Activated naive CD8-positive, alpha-beta T cell treated with anti-CD3 and anti-CD28 coated beads, Interleukin-2, amount 10 ng/mL, durations not matched to agents 7 days and 5 days (primary cell): ENCODE measurements around the gene ZNF516. TPM values are rescaled to one million over a fixed set of nuclear protein-coding genes. Genes with fewer than 3 reads are reported as not detected.

Experiments
- ATAC-seq: fragments of 150-1000 bp; cut with Tn5 transposase; one replicate; pipeline ENCODE4 v1.10.0; 2021; ENCODE audit warnings: low read depth, moderate library complexity
- POLR2A ChIA-PET: fragments of 350-600 bp; sonication (Branson Sonifier 250); formaldehyde crosslinking; loops from one replicate; lab custom pipeline; 2021; ENCODE audit warnings: antibody characterized with exemption; lab: Charles Lee
- DNase-seq: peaks from one replicate; pipeline ENCODE4 v3.0.0; 2021
- H3K27ac Mint-ChIP-seq: one replicate; pipeline ENCODE4 v1.8.0; 2022; ENCODE audit warnings: mild to moderate bottlenecking, mixed read lengths
- H3K27me3 Mint-ChIP-seq: one replicate; pipeline ENCODE4 v1.8.0; 2022; ENCODE audit warnings: mild to moderate bottlenecking, moderate library complexity, mixed read lengths
- H3K36me3 Mint-ChIP-seq: one replicate; pipeline ENCODE4 v1.8.0; 2021; ENCODE audit warnings: mild to moderate bottlenecking, mixed read lengths
- H3K4me1 Mint-ChIP-seq: one replicate; pipeline ENCODE4 v1.8.0; 2021; ENCODE audit warnings: mixed read lengths
- H3K4me3 Mint-ChIP-seq: one replicate; pipeline ENCODE4 v1.8.0; 2022; ENCODE audit warnings: mild to moderate bottlenecking, moderate library complexity, mixed read lengths
- H3K9me3 Mint-ChIP-seq: one replicate; pipeline ENCODE4 v1.8.0; 2021; ENCODE audit warnings: mixed read lengths
- total RNA-seq, 2 experiments: library from RNA; stranded (reverse); gene quantifications; one replicate each; pipeline ENCODE4 v1.2.3, GENCODE V29; 2021

ZNF516 gene
- total RNA-seq, 2 experiments from 2014 or later, result 6.9 to 8.0 TPM

DNA sequence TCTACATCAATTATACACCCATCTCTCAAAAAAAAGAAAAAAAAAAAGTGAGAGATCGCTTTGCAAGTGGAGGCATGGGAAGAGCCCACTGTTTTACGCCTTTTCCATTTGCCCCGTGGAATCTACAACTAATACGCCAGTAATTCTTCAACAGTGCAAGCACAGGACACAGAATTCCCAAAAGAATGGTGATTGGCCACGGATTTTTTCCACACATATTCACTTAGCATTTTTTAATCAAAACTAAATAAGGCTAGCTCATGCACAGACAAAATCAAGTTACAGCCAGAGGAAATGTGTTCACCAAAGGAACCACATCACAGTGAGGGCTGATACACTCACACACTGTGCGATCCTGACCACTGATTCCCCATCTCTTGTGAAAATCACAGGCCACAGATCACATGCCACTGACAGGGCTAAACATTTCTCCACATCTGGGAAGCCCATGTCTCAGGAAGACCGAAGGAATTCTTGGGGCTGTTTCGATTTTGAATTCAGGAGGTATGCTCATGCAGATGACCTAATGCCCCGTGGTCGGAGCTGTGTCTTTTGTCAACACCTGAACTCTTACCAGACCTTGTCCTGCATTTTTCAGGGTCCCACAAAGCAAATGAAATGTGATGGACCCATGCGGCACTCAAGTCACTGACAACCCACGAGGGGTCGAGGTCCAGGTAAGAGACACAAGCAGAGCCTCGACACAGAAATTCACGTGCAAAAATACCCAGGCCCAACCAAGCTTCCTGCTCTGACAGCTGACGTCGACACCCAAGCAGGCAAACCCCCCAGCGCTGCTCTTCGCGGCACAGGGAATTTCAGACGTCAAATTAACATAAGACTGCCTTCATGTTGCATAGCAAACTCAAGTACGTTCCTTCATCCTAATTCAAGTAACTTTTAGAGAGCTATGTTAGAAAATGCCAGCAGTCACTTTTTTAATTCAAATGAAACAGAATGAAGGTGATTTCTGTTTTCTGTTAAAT is 69.6 kb downstream of the ZNF516 start:
- no peaks in the 10 kb centered on the region for H3K9me3 Mint-ChIP-seq
- H3K27me3 Mint-ChIP-seq, result no peaks in the 10 kb centered on the region
- POLR2A ChIA-PET, result no interaction called here
- H3K4me3 Mint-ChIP-seq, result no peak overlapping the region
- H3K27ac Mint-ChIP-seq, result no peak overlapping the region
- H3K4me1 Mint-ChIP-seq, result peaks cover 9% of the 10 kb centered on the region
- ATAC-seq, result no peak
- no peak for DNase-seq
- no peaks in the 10 kb centered on the region for H3K36me3 Mint-ChIP-seq

DNA sequence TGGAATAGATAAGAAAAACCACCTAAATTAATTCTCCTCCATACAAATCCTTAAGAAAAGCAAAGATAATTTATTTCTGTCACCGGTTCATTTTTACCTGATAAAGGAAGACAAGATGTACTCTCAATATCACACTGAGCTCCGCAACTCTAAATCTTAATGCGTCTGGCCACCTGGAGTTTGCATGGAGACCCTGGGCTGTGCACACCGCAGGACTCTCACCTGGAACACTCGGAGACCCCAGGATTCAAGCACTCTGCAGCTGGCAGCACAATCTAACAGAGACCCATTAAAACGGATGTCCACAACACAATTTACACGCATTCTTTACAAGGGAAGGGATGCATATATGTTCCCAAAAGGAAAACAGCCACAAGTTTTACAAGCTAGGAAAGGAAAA is 72.2 kb downstream of the ZNF516 start:
- POLR2A ChIA-PET, result no interaction called here
- Mint-ChIP-seq H3K27me3 (no peaks in the 10 kb centered on the region), H3K4me1 (peaks cover 9% of the 10 kb centered on the region), H3K36me3 (no peaks in the 10 kb centered on the region), H3K27ac (no peak overlapping the region), H3K9me3 (no peaks in the 10 kb centered on the region), H3K4me3 (no peak overlapping the region)
- DNase-seq (no peak), ATAC-seq (no peak)

DNA sequence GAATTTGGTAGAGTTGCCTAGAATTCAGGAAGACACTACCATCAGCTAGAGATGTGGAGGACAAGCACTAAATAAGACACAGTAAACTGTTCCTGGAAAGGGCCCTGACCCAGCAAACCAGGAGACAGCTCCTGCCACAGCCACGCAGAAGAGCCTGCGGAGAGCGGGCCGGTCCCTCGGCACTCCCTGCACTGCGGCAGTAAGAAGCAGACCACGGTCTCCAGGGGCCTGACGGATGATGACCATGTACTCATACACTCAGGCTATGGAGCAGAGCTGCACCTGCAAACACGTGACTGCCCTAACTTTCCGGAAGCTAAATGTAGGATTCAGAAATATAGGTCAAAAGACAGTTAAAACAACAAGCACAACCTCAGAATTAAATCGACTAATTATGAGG is 72.9 kb downstream of the ZNF516 start:
- no peaks in the 10 kb centered on the region for H3K9me3 Mint-ChIP-seq

DNA sequence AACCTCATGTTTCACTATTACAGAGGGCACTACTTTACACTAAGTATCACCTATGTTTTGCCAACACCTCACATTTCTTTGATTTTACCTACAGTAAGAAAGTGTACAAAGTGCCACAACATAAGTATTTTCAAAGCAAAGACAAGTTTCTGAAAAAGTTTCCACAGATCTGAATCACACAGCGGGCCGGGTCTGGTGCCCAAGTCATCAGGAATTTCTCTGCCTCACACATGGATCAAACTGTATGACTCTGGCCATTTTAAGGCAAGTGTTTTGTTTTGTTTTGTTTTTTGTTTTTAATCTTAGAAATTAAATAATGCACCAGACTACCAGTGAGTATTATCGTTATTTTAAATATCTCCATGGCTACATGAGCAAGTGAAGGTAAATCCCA is 73.4 kb downstream of the ZNF516 start:
- POLR2A ChIA-PET, result no interaction called here
- Mint-ChIP-seq H3K4me1 (peaks cover 9% of the 10 kb centered on the region), H3K9me3 (no peaks in the 10 kb centered on the region), H3K27ac (no peak overlapping the region), H3K36me3 (no peaks in the 10 kb centered on the region), H3K27me3 (no peaks in the 10 kb centered on the region), H3K4me3 (no peak overlapping the region)
- DNase-seq, result no peak
- no peak for ATAC-seq

More for the DNA sequence above, 72.9 kb downstream of the ZNF516 start:
- Mint-ChIP-seq H3K4me3 (no peak overlapping the region), H3K4me1 (peaks cover 9% of the 10 kb centered on the region), H3K36me3 (no peaks in the 10 kb centered on the region), H3K27me3 (no peaks in the 10 kb centered on the region), H3K27ac (no peak overlapping the region)
- no peak for DNase-seq
- POLR2A ChIA-PET, result no interaction called here
- no peak for ATAC-seq

DNA sequence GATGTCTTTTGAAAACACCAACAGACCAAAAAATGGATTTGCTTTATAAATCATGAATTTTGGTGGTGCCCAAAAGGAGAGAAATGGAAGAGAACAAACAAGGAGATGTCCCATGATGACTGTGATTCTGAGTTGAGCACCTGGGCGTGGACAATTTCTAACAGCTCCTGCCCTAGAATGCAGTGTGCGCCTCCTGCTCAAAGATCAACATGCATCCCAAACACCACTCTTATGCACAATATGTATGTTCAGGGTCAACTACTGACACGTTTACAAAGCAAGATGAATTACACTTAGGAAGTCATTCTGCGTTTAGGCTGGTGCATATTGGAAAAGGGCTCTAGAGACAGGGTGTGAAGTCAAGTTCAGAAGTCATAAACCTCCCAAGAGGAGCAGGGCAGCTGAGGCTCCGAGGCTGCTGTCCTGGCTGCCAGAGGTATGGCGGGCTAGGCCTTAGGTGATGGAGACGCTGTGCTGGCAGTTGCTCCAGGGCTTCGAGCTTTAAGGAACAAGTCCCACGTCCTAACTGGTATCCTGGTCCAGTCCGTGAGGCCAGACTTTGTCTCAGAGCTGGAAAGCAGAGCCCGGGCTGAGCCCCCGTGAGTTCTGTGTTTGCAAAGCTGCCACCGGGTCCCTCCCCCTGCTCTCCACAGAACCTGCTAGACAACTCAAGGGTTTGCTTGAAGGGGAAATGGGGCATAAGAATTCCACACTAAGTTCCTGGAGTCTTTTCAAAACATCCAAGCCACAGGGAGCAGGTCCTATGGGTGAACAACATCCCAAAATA is 74.0 kb downstream of the ZNF516 start:
- H3K9me3 Mint-ChIP-seq, result no peaks in the 10 kb centered on the region
- DNase-seq (no peak), ATAC-seq (no peak)
- H3K4me1 Mint-ChIP-seq, result peaks cover 9% of the 10 kb centered on the region
- H3K27me3 Mint-ChIP-seq, result no peaks in the 10 kb centered on the region
- H3K36me3 Mint-ChIP-seq, result no peaks in the 10 kb centered on the region
- H3K27ac Mint-ChIP-seq, result no peak overlapping the region
- no peak overlapping the region for H3K4me3 Mint-ChIP-seq
- POLR2A ChIA-PET, result no interaction called here

DNA sequence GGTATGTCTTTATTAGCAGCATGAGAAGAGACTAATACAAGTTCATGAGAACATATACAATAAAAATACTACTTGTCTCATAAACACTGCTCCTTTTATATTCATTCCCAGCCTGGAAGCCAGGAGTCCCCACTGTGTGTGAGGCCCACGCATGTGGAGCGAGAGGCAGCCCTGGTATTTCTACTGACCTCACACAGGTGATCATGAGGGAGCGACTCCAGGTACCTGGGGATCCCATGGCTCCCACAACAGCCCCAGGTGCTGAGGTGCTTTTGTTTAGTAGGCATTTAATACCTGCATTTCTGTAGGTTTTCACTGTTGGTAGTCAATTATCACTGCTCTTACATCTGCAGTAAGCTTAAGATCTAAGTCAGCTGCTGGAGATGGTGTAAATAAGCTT is 75.2 kb downstream of the ZNF516 start:
- Mint-ChIP-seq H3K9me3 (no peaks in the 10 kb centered on the region), H3K27me3 (no peaks in the 10 kb centered on the region), H3K4me1 (peaks cover under 1% of the 10 kb centered on the region), H3K36me3 (no peaks in the 10 kb centered on the region), H3K4me3 (no peak overlapping the region), H3K27ac (no peak overlapping the region)
- ATAC-seq (no peak), DNase-seq (no peak)
- POLR2A ChIA-PET, result no interaction called here

DNA sequence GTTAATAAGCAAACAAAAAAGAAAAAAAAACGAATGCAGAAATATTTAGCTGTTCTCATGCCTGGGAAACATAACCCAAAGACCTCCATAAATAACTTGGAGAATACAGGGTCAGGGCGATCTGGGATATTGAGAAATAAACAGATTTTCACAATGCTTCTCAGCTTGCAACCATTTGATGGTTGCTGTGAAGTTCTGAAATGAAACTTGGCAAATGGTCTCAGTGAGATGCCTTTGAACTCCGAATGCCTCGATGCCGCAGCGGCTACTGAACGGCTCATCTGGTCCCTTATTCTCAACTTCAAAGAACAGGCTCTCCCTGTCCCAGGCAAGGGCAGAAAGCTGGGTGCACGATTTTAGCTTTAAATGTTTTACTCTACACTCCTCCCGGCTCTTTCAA is 78.1 kb downstream of the ZNF516 start:
- H3K9me3 Mint-ChIP-seq, result no peaks in the 10 kb centered on the region
- H3K4me1 Mint-ChIP-seq, result no peaks in the 10 kb centered on the region
- H3K36me3 Mint-ChIP-seq, result no peaks in the 10 kb centered on the region
- H3K27ac Mint-ChIP-seq, result no peak overlapping the region
- POLR2A ChIA-PET, result no interaction called here
- DNase-seq, result no peak
- ATAC-seq, result no peak
- H3K4me3 Mint-ChIP-seq, result no peak overlapping the region
- no peaks in the 10 kb centered on the region for H3K27me3 Mint-ChIP-seq

DNA sequence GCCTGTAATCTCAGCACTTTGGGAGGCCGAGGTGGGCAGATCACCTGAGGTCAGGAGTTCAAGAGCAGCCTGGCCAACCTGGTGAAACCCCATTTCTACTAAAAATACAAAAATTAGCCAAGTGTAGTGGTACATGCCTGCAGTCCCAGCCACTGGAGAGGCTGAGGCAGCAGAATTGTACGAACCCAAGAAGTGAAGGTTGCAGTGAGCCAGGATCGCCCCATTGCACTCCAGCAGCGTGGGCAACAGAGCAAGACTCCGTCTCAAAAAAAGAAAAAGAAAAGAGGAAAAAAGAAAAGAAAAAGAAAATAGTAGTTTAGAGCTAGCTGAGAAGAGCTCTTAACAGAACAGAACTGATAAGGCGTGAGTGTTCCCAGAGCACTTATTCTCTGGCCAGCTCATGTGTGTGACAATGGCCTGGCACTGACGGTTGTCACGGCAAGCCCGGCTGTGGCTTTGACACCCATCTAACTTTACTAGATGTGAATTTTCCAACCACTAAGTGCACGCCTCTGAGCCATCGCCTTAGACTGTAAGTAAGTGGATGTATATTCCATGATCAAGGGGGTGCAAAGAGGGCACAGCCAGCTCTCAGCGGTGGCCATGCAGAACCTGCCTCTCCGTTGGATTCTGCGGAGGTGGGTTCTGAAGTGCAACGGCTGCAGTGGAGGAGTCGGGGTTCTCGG is 80.0 kb downstream of the ZNF516 start:
- DNase-seq (no peak), ATAC-seq (no peak)
- no peaks in the 10 kb centered on the region for H3K9me3 Mint-ChIP-seq
- H3K4me3 Mint-ChIP-seq, result no peak overlapping the region
- no peak overlapping the region for H3K27ac Mint-ChIP-seq
- POLR2A ChIA-PET, result no interaction called here
- no peaks in the 10 kb centered on the region for H3K36me3 Mint-ChIP-seq
- H3K4me1 Mint-ChIP-seq, result peaks cover 8% of the 10 kb centered on the region
- H3K27me3 Mint-ChIP-seq, result no peaks in the 10 kb centered on the region

DNA sequence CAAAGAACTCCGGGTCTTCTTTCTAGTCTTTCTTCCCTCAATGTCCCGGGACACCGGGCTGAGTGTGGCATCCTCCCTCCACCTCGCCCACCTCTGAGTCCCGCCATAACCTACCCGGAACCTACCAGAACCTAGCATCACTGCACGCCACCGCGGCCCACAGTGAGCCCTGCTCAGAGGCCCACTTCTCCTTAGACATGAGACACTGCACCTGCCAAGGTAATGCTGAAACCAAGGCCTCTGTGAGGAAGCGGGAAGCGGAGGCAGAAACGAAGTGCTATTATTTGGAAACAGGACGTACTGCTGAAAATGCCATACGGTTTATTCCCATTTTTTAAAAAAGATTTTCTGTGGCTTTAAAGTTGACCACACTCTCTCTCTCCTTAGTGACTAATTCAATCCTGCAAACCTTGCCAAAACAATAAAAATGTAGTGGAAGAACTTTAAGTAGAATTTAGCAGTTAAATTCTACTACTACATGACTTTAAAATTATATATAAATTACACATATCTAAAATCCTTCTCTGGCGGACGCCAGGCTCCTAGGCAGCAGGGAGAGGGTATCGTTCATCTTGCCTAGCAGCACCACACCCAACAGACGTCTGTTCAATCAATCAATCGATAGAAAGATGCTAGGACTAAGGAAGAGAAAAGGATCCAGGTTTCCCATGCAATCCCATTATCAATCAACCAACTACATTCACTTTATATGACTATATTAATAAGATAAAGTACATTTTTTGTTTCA is 82.0 kb downstream of the ZNF516 start:
- POLR2A ChIA-PET, result no interaction called here
- Mint-ChIP-seq H3K27ac (no peak overlapping the region), H3K9me3 (peaks cover 5% of the 10 kb centered on the region), H3K27me3 (no peaks in the 10 kb centered on the region), H3K4me1 (peaks cover 9% of the 10 kb centered on the region), H3K4me3 (no peak overlapping the region), H3K36me3 (peaks cover 8% of the 10 kb centered on the region)
- no peak for ATAC-seq
- DNase-seq, result no peak

DNA sequence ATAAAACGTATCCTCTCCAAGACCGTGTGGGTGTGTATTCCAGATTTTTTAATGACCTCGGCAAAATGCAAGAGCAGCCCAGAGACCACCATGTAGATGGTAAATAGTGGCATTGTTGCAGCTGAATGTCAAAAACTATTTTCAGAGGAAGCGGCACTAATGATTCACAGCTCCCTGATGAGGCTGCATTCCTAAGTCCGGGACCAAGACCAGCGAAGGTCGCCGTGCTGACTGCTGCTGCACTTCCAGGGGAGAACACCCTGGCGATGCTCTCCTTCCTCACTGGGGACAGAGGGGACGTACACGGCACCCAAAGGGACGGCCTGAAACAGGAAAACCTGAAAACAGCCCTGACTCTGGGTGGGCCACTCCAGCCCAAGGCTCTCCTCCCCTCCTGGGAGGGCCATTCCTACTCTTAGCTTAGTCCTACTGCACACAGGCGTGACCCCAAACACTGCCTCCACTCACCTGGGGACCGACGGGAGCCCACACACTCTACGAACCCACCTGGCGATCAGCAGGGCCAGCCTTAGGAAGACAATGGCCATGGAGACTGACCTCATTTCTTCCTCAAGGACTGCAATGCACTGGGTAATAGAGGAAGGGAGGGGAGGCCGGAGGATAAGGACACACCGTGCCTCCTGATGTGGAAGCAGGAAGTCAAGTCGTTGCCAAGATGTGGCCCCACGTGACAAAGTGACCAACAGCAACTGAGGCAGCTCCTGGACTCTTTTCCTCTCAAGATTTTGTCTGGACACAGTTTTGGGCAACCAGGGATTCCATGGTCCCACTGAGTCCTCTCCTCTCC is 82.8 kb downstream of the ZNF516 start:
- peaks cover 5% of the 10 kb centered on the region for H3K9me3 Mint-ChIP-seq
- DNase-seq, result no peak
- H3K27ac Mint-ChIP-seq, result no peak overlapping the region
- POLR2A ChIA-PET, result no interaction called here
- H3K27me3 Mint-ChIP-seq, result no peaks in the 10 kb centered on the region
- peaks cover 9% of the 10 kb centered on the region for H3K4me1 Mint-ChIP-seq
- H3K36me3 Mint-ChIP-seq, result peaks cover 8% of the 10 kb centered on the region
- no peak overlapping the region for H3K4me3 Mint-ChIP-seq
- ATAC-seq, result no peak

DNA sequence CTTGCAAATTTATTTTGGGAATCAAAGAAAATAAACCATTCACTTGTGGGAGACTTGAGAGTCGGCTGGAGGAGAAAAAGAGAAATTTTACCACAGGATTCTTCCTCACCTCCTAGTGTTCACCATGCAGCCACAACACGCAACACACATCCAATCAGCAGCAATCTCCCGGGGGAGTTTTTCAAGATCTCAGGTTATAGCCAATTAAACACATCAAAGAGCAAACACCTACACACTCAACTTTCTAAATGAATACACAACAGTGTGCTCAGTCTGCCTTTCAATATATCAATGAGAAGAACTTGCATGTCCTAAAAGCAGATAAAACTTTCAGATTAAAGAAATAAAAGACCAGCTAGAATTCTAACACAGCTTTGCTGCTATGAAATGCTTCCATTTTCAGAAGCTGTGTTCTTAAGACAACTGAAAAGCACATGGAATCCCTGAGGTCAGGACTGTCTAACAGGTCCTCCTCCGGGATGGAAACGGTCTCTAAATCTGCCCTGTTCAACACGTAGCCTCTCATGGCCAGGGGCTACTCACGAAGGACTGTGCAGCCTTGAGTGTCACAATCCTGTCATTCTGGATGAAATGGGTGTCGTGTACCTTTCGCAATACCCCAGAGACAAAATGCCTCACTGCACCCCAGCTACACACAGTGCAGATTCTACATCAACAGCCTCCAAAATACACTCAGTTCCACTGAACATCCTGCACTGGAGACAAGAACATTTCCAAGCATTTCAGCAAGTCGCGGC is 84.2 kb downstream of the ZNF516 start:
- POLR2A ChIA-PET, result interaction anchor here (1.0 kb wide), 1 partner anchor 82 kb away, joined by 3 read pairs; no protein-coding TSS in a partner anchor
- DNase-seq (no peak), ATAC-seq (no peak)
- no peaks in the 10 kb centered on the region for H3K27me3 Mint-ChIP-seq
- H3K36me3 Mint-ChIP-seq, result peaks cover 8% of the 10 kb centered on the region
- peaks cover 5% of the 10 kb centered on the region for H3K9me3 Mint-ChIP-seq
- peaks cover 9% of the 10 kb centered on the region for H3K4me1 Mint-ChIP-seq
- H3K4me3 Mint-ChIP-seq, result no peak overlapping the region
- H3K27ac Mint-ChIP-seq, result no peak overlapping the region

DNA sequence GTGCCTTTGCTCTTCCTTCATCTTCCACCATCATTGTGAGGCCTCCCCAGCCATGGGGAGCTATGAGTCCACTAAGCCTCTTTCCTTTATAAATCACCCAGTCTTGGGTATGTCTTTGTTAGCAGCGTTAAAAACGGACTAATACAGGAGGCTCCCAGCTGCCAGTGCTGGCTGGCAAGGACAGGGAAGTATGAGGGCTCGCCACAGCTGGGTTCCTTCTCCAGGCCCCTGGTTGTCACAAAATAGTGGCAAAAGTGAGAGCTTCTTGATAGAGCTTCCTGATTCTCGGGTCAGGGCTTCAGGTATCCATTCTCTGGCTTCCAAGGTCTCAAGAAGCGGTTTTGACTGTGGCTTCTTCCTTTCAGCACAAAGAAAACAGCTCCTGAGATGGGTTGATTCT is 85.0 kb downstream of the ZNF516 start:
- Mint-ChIP-seq H3K27me3 (no peaks in the 10 kb centered on the region), H3K9me3 (peaks cover 5% of the 10 kb centered on the region), H3K4me3 (no peak overlapping the region), H3K27ac (no peak overlapping the region), H3K4me1 (peaks cover 9% of the 10 kb centered on the region), H3K36me3 (peaks cover 8% of the 10 kb centered on the region)
- DNase-seq (no peak), ATAC-seq (no peak)
- POLR2A ChIA-PET, result interaction anchor here (1.0 kb wide), 1 partner anchor 83 kb away, joined by 3 read pairs; no protein-coding TSS in a partner anchor
